NCI-H1694 treated with DMSO at 0.1 percent for 48 hours (cell line): ENCODE results near the gene PSMD8.
"Not testable (repeated sequence)": the region's sequence is repeated elsewhere in the genome, so short reads cannot be mapped to it uniquely, and the experiment has no call there.

Source experiments
- DNase-seq: peaks from one replicate; lab custom pipeline; 2025; lab: John Stamatoyannopoulos, UW

The PSMD8 gene

GRCh38 chr19:38387550-38388348, 13.4 kb downstream of the PSMD8 start, which contains the start of gene GGN:
GGN (minus strand) TSS chr19:38388034; CDS start chr19:38387261, 773 bp downstream.
- peak; percentile 85 for DNase-seq

- DNase-seq: peak; percentile 66
Observed at GRCh38 chr19:38388349-38389100, 14.2 kb downstream of the PSMD8 start, which contains the start of gene SPRED3. SPRED3 (plus strand) TSS chr19:38388697; CDS start chr19:38390303, 1,606 bp downstream.

GRCh38 chr19:38389101-38389925, 14.9 kb downstream of the PSMD8 start:
- DNase-seq: no peak

GRCh38 chr19:38389957-38390924, 15.9 kb downstream of the PSMD8 start:
- no peak for DNase-seq

GRCh38 chr19:38391911-38392464, 17.6 kb downstream of the PSMD8 start:
- DNase-seq: no peak

GRCh38 chr19:38392707-38393308, 18.4 kb downstream of the PSMD8 start:
- no peak for DNase-seq

GRCh38 chr19:38394488-38394887, 20.1 kb downstream of the PSMD8 start:
- no peak for DNase-seq

- DNase-seq: no peak
Observed at GRCh38 chr19:38395381-38396114, 21.2 kb downstream of the PSMD8 start.

DNA sequence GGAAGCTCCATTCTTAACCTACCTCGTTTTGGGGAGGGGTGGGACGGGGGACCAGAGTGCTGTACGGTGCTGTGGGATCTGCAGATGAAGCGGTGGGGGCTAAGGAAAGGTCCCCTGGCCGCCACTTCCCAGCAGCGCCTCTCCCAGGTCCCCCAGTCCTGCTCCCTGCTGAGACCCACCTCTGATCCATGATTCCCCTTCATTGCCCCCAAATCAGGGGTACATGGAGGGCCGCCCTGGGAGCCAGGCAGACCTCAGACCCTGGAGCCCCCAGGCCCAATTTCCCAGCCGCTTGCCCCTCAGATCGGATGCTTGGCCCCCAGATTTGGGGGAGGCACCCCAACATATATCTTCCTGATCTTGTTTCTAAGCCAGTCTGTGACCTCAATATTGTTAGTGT, 24.7 kb downstream of the PSMD8 start:
- DNase-seq: no peak

DNA sequence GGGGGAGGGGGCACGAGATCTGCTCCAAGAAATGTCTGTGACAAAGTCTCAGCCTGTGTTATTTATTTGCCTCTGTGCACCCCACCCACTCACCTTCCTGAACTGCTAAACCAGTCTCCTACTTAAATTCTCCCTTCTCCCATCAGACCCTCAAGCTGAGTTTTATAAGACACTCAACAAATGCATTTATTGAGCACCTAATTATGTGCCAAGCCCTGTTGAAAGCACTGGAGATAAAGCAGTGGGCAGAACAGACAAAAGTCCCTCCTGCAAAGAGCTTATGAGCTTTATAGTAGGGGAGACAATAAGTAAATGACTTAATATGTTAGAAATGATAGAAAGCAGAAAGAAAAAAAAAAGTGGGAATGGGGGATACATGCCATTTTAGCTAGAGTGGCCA, 25.2 kb downstream of the PSMD8 start:
- DNase-seq: no peak

DNA sequence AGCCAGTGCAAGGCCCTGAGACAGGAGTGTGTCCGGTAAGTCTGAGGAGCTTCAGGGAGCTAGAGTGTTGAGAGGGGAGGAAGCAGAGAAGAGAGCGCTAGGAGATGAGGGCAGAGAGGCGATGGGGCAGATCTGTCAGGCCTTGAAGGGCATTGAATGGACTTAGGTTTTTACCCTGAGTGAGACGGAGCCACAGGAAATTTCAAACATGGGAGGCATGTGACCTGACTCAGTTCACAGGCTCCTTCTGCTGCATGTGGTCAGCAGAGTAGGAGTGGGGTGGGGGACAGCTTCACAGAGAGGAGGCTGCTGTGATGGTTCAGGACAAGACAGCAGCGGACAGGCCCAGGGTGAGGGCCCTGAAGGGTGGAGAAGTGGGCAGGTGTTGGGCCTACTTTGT, 26.0 kb downstream of the PSMD8 start:
- no peak for DNase-seq

- DNase-seq: no peak
Observed at GRCh38 chr19:38401148-38401547, 26.8 kb downstream of the PSMD8 start.

- DNase-seq: no peak
Observed at GRCh38 chr19:38402623-38402966, 28.2 kb downstream of the PSMD8 start.

DNA sequence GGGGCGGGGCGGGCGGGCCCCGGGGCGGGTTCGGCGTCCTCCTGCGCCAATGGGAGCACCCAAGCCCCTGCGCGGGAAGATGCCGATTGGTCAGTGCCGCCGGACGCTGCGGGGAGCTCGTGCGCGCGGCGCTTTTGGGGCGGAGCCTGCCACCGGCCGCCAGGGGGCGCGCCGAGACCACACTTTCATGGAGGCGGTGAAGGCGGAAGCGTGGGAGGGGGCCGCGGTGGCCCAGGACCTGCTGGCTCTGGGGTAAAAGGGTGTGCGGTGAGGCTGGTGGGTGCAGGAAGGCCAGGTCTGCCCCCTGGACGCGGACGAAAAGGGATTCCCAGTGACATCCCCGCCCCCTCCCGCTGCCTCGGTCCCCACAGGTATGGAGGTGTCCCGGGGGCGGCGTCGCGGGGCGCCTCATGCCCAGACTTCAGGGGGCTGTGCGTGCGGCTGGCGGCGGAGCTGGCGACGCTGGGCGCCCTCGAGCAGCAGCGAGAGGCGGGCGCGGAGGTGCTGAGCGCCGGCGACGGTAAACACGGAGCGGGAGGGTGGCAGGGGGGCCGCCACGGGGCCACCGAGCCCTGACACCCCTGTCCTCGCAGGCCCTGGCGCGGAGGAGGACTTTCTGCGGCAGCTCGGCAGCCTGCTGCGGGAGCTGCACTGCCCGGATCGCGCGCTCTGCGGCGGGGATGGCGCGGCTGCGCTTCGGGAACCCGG, 28.8 kb downstream of the PSMD8 start, which contains the start of gene FAM98C:
Gene FAM98C (plus strand): TSS at position 127 of the 708 bp plus-strand sequence. CDS start 61 bp downstream, at position 188.
- peak; percentile 96 for DNase-seq

DNA sequence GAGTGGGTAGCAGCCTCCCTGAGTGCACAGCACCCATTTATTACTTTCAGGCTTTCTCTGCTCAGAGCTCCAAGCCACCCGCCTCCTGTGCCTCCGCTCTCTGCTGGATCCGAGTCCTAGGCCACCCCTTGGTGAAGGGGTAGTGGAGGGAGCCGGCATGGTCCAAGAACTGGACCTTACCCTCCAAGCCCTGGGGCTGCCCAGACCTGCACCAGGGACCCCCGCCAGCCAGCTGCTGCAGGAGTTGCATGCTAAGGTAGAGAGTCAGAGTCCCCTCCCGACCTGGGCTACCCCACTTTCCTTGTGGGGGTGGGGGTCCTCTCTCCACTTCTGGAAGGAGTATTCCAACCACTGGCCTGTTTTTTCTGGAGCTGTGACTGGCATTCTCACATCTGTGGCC, 30.5 kb downstream of the PSMD8 start:
- DNase-seq: no peak

DNA sequence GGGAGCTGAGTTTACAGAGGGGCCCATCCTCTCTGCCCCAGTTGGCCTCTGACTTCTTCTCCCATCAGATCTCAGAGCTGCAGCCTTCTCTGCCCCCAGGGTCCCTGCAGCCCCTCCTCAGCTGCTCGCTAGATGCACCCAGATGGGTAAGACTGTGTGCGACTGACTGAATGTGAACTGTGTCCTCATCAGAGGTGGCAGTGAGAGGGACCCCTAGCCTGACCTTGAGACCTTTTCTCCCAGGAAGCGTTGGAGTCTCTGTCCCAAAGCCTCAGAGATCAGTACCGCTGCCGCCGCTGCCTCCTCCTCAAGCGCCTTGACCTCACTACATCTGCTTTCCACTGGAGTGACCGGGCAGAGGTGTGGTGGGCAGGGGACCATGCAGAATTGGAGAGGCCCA, 30.9 kb downstream of the PSMD8 start:
- DNase-seq: no peak

DNA sequence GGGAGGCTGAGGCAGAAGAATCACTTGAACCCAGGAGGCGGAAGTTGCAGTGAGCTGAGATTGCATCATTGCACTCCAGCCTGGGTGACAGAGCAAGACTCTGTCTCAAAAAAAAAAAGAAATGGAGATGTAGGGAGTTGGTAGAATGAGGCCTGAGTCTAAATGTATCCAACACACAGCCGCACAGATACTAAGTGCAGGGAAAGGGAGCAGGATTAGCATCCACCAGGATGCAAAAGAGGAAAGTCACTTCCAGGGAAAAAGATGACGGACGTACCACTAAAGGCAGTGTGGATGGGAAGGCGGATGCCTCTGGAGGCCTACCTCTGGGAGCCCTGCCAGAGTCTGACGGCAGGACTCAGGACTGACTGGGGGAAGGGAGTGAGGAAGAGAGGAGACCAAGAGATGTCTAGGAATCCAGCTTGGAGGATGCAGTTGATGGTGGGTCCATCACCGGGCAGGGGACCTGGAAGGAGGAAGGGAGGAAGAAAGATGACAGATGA, 35.3 kb downstream of the PSMD8 start:
- DNase-seq: no peak

- DNase-seq: not testable (repeated sequence)
Observed at GRCh38 chr19:38410407-38410806, 36.0 kb downstream of the PSMD8 start.
